ENCODE measurements around the gene FAM177A1. TPM values are rescaled to one million over a fixed set of nuclear protein-coding genes. Genes with fewer than 3 reads are reported as not detected.

Gene FAM177A1
- total and polyA plus RNA-seq, 2 donors (not counting 3 experiments of a cell fraction or from before 2014, with no cell fraction given), result 19.9 to 64.1 TPM

DNA sequence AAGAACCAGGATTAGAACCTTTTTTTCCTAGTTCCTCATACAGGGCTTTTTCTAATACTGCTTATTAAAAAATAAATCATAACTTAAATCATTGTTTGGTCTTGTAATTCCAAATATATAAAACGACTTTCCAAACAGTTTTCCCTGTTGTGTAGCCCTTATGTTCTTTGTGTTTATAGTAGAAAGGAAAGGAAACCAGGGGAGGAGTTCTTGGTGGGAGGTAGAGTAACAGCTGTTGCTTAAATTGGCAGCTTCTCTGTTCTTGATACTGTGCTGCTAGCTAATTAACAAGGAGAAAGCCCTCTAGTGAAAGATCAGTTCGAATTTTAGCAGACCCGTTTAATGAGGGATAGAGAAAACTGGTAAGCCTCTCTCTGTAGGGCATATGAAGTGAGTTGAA is 48.3 kb upstream of the FAM177A1 start:
- no peak for FAIRE-seq
- dilution Hi-C loops (cut with MboI; ENCODE audit: extremely low pct_ligation_motif_present, low sequenced_read_pairs), result no loop called here
- Histone ChIP-seq H3K27me3 (ENCODE audit: control insufficient read depth in 2 of 2, insufficient read depth in 2 of 2, low read length in 2 of 2) (no peaks in the 10 kb centered on the region), H3K4me3 (replicated peaks in 1 of 3; ENCODE audit: insufficient read depth in 1 of 3, low read depth in 1 of 3, low read length in 3 of 3) (no peak overlapping the region), H3K9ac (replicated peaks; ENCODE audit: extremely low read depth, insufficient read depth, low read length) (no peak overlapping the region), H3K36me3 (ENCODE audit: control insufficient read depth in 2 of 2, extremely low read depth in 1 of 2, insufficient read depth in 2 of 2, low read length in 2 of 2) (peaks cover 0 to 1% of the 10 kb centered on the region in 2 experiments), H4K20me1 (replicated peaks; ENCODE audit: control insufficient read depth, extremely low read depth, insufficient read depth, low read length) (peaks cover 2% of the 10 kb centered on the region), H3K4me2 (ENCODE audit: insufficient read depth, low read length) (no peak overlapping the region), H3K27ac (ENCODE audit: insufficient read depth, low read depth, low read length) (no peak overlapping the region), H3K79me2 (ENCODE audit: control insufficient read depth, insufficient read depth, low read length) (peaks cover 19% of the 10 kb centered on the region), H3K9me1 (replicated peaks; ENCODE audit: control insufficient read depth, extremely low read depth, insufficient read depth, low read length) (no peaks in the 10 kb centered on the region), H2AFZ (ENCODE audit: low read depth, low read length) (no peak overlapping the region), H3K9me3 (replicated peaks; ENCODE audit: control insufficient read depth, insufficient read depth, low read length) (no peaks in the 10 kb centered on the region), H3K4me1 (ENCODE audit: control insufficient read depth, extremely low read depth, insufficient read depth, low read length) (peaks cover 4% of the 10 kb centered on the region)
- intact Hi-C loops (cut with micrococcal nuclease), result no loop called here
- peak; percentile 56 for DNase-seq (ENCODE audit: low read depth, low spot score)
- BruUV-seq (replicated peaks), result no TSS peak
- no peak for TF ChIP-seq EZH2 (IDR thresholded peaks at IDR 0.05; ENCODE audit: borderline replicate concordance, low read depth, low read length, severe bottlenecking)
- no peak for TF ChIP-seq MYC (IDR thresholded peaks at IDR 0.05; ENCODE audit: low read depth, low read length)
- TF ChIP-seq POLR2A (IDR thresholded peaks at IDR 0.05; ENCODE audit: low read depth, low read length), result no peak
- no peak for TF ChIP-seq FOS (IDR thresholded peaks at IDR 0.05; ENCODE audit: borderline replicate concordance, insufficient read depth, low read length)
- no peak for TF ChIP-seq POLR2AphosphoS5 (IDR thresholded peaks at IDR 0.05; ENCODE audit: insufficient read depth, low read depth, low read length)
- TF ChIP-seq MAX (IDR thresholded peaks at IDR 0.05; ENCODE audit: insufficient read depth, insufficient read length), result no peak
- TF ChIP-seq JUN (IDR thresholded peaks at IDR 0.05; ENCODE audit: borderline replicate concordance, insufficient read depth, insufficient read length, low read depth), result no peak
- TF ChIP-seq GATA2 (IDR thresholded peaks at IDR 0.05; ENCODE audit: insufficient read depth, insufficient read length, low read depth, low read length), result no peak
- TF ChIP-seq, protein P1, sequence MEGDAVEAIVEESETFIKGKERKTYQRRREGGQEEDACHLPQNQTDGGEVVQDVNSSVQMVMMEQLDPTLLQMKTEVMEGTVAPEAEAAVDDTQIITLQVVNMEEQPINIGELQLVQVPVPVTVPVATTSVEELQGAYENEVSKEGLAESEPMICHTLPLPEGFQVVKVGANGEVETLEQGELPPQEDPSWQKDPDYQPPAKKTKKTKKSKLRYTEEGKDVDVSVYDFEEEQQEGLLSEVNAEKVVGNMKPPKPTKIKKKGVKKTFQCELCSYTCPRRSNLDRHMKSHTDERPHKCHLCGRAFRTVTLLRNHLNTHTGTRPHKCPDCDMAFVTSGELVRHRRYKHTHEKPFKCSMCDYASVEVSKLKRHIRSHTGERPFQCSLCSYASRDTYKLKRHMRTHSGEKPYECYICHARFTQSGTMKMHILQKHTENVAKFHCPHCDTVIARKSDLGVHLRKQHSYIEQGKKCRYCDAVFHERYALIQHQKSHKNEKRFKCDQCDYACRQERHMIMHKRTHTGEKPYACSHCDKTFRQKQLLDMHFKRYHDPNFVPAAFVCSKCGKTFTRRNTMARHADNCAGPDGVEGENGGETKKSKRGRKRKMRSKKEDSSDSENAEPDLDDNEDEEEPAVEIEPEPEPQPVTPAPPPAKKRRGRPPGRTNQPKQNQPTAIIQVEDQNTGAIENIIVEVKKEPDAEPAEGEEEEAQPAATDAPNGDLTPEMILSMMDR (IDR thresholded peaks at IDR 0.05; ENCODE audit: extremely low read depth in 1 of 2, insufficient read depth in 1 of 2, low read depth in 1 of 2, low read length in 2 of 2), result no peak
- POLR2A ChIA-PET, result no interaction called here
- CTCF ChIA-PET, result interaction anchor here (1.8 kb wide), 1 partner anchor 8 kb away, joined by 5 read pairs; no protein-coding TSS in a partner anchor

All from endothelial cell of umbilical vein (primary cell).